ENCODE results near the gene ACHE. TPM values are rescaled to one million over a fixed set of nuclear protein-coding genes. Genes with fewer than 3 reads are reported as not detected.
A peak's percentile ranks its signal among the peaks of the same experiment; 100 is the strongest.

Gene ACHE
- total RNA-seq, 1 donor = under 0.01 TPM

- Histone ChIP-seq H4K20me1 (ENCODE audit: insufficient read depth, low read length) (peaks cover 22% of the 10 kb centered on the region), H3K36me3 (ENCODE audit: insufficient read depth, low read length) (peaks cover 77% of the 10 kb centered on the region), H3K4me2 (ENCODE audit: insufficient read depth, low read length) (peak within 1 kb of the TSS; percentile 92)
These were observed 20.9 kb downstream of the ACHE start, which contains the start of gene SRRT for GRCh38 chr7:100874577-100875355. SRRT (plus strand) TSS chr7:100875103; CDS start chr7:100875591, 488 bp downstream.

GRCh38 chr7:100874300-100874576, 21.4 kb downstream of the ACHE start:
- peaks cover 23% of the 10 kb centered on the region for H3K4me1 ChIP-seq (ENCODE audit: insufficient read depth, low read length)
- H3K27ac ChIP-seq (ENCODE audit: low read depth, low read length) = peak overlapping the region; percentile 96
- no peak for DNase-seq (ENCODE audit: insufficient read length, low spot score, missing footprints)
- TF ChIP-seq CTCF (IDR thresholded peaks at IDR 0.05; ENCODE audit: extremely low read depth, low read depth, low read length) = no peak
- H2AFZ ChIP-seq (ENCODE audit: low read length) = peak overlapping the region; percentile 95
- H3K4me3 ChIP-seq (ENCODE audit: insufficient read depth, low read length) = peak overlapping the region; percentile 97
- H3K4me2 ChIP-seq (ENCODE audit: insufficient read depth, low read length) = peak overlapping the region; percentile 92
- peaks cover 83% of the 10 kb centered on the region for H3K79me2 ChIP-seq (ENCODE audit: insufficient read depth, low read length)
- no peaks in the 10 kb centered on the region for H3K9me3 ChIP-seq (ENCODE audit: low read depth, low read length)
- H3K36me3 ChIP-seq (ENCODE audit: insufficient read depth, low read length) = peaks cover 71% of the 10 kb centered on the region
- H3K27me3 ChIP-seq (ENCODE audit: insufficient read depth, low read length) = no peaks in the 10 kb centered on the region
- H4K20me1 ChIP-seq (ENCODE audit: insufficient read depth, low read length) = peaks cover 18% of the 10 kb centered on the region

More at GRCh38 chr7:100874577-100875355, 20.9 kb downstream of the ACHE start, which contains the start of gene SRRT:
- Histone ChIP-seq H3K27ac (ENCODE audit: low read depth, low read length) (peak within 1 kb of the TSS; percentile 96), H3K79me2 (ENCODE audit: insufficient read depth, low read length) (peaks cover 84% of the 10 kb centered on the region), H3K27me3 (ENCODE audit: insufficient read depth, low read length) (no peaks in the 10 kb centered on the region), H3K4me1 (ENCODE audit: insufficient read depth, low read length) (peaks cover 23% of the 10 kb centered on the region), H2AFZ (ENCODE audit: low read length) (peak within 1 kb of the TSS; percentile 95), H3K4me3 (ENCODE audit: insufficient read depth, low read length) (peak within 1 kb of the TSS; percentile 97), H3K9me3 (ENCODE audit: low read depth, low read length) (no peaks in the 10 kb centered on the region)
- peak; percentile 12 for TF ChIP-seq CTCF (IDR thresholded peaks at IDR 0.05; ENCODE audit: extremely low read depth, low read depth, low read length)
- peak; percentile 100 for DNase-seq (ENCODE audit: insufficient read length, low spot score, missing footprints)

GRCh38 chr7:100873599-100874299, 21.9 kb downstream of the ACHE start:
- H3K27ac ChIP-seq (ENCODE audit: low read depth, low read length) = peak overlapping the region; percentile 96
- H3K4me3 ChIP-seq (ENCODE audit: insufficient read depth, low read length) = peak overlapping the region; percentile 97
- H3K4me1 ChIP-seq (ENCODE audit: insufficient read depth, low read length) = peaks cover 28% of the 10 kb centered on the region
- no peaks in the 10 kb centered on the region for H3K9me3 ChIP-seq (ENCODE audit: low read depth, low read length)
- H3K79me2 ChIP-seq (ENCODE audit: insufficient read depth, low read length) = peaks cover 83% of the 10 kb centered on the region
- DNase-seq (ENCODE audit: insufficient read length, low spot score, missing footprints) = no peak
- peak overlapping the region; percentile 92 for H3K4me2 ChIP-seq (ENCODE audit: insufficient read depth, low read length)
- no peak overlapping the region for H2AFZ ChIP-seq (ENCODE audit: low read length)
- no peak for TF ChIP-seq CTCF (IDR thresholded peaks at IDR 0.05; ENCODE audit: extremely low read depth, low read depth, low read length)
- peaks cover 66% of the 10 kb centered on the region for H3K36me3 ChIP-seq (ENCODE audit: insufficient read depth, low read length)
- H4K20me1 ChIP-seq (ENCODE audit: insufficient read depth, low read length) = peaks cover 18% of the 10 kb centered on the region
- H3K27me3 ChIP-seq (ENCODE audit: insufficient read depth, low read length) = no peaks in the 10 kb centered on the region
